ENCODE measurements around the gene COPB1.

DNA sequence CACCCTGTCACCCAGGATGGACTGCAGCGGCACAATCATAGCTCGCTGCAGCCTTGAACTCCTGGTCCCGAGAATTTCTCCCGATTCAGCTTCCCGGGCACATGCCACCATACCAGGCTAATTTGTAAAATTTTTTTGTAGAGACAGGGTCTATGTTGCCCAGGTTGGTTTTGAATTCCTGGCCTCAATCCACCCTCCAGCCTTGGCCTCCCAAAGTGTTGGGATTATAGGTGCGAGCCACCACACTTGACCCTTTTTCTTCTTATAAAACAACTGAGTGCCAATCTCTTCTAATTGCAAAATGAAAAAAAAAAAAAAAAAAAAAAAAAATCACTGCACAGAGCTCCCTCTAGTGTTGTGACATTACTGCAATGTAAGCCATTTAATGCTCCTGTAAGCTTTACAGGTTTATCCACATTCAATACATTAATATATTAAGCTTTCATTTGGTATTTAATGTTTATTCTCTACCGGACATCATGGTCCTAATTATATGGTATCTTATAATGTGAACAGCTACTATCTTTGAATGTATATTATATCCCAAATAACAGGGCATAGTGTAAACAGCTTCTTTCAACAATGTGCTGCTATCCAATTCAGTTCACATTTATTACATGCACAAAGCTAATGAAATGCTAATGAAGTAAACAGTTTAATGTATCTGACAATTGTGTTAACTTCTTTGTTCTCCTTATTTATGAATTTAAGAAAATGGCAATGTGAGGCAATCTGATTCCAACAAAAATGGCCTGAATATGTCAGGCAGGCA is 44.6 kb downstream of the COPB1 start:
- TF ChIP-seq, protein P1, sequence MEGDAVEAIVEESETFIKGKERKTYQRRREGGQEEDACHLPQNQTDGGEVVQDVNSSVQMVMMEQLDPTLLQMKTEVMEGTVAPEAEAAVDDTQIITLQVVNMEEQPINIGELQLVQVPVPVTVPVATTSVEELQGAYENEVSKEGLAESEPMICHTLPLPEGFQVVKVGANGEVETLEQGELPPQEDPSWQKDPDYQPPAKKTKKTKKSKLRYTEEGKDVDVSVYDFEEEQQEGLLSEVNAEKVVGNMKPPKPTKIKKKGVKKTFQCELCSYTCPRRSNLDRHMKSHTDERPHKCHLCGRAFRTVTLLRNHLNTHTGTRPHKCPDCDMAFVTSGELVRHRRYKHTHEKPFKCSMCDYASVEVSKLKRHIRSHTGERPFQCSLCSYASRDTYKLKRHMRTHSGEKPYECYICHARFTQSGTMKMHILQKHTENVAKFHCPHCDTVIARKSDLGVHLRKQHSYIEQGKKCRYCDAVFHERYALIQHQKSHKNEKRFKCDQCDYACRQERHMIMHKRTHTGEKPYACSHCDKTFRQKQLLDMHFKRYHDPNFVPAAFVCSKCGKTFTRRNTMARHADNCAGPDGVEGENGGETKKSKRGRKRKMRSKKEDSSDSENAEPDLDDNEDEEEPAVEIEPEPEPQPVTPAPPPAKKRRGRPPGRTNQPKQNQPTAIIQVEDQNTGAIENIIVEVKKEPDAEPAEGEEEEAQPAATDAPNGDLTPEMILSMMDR (IDR thresholded peaks at IDR 0.05), result peak in 2 of 3 experiments; percentile 28 to 42
- no peak for TF ChIP-seq POLR2AphosphoS5 (IDR thresholded peaks at IDR 0.05; ENCODE audit: insufficient read depth in 1 of 2, low read depth in 1 of 2)

Data from vagina (tissue), 2 donors.